Mesenchymal stem cell (in vitro differentiated cells and primary cell): ENCODE data around the gene C19orf47.
A peak's percentile ranks its signal among the peaks of the same experiment; 100 is the strongest.

Source experiments
- DNase-seq: peaks from one replicate; pipeline ENCODE4 v3.0.0-alpha.2; 2013
- H2AFZ ChIP-seq: one replicate; pipeline ENCODE4 v1.6.1; 2013; ENCODE audit warnings: low read depth, mild to moderate bottlenecking, control low read depth, inconsistent platforms, low read length, moderate library complexity
- H2AK5ac ChIP-seq: 2 replicates; pipeline ENCODE4 v1.6.1; 2013; ENCODE audit warnings: low read length, moderate library complexity, mild to moderate bottlenecking, inconsistent platforms; ENCODE audit not compliant: severe bottlenecking
- H2BK120ac ChIP-seq: one replicate; pipeline ENCODE4 v1.6.1; 2013; ENCODE audit warnings: low read depth, mild to moderate bottlenecking, inconsistent platforms, low read length, moderate library complexity
- H2BK12ac ChIP-seq, 2 experiments: one replicate each; pipeline ENCODE4 v1.6.1; 2013; ENCODE audit warnings: inconsistent platforms in 2 of 2, low read length in 2 of 2, mild to moderate bottlenecking in 2 of 2, moderate library complexity in 2 of 2, control low read depth in 1 of 2
- H2BK15ac ChIP-seq: one replicate; pipeline ENCODE4 v1.6.1; 2013; ENCODE audit warnings: mild to moderate bottlenecking, low read depth, inconsistent platforms; ENCODE audit not compliant: poor library complexity, severe bottlenecking
- H2BK5ac ChIP-seq: 2 replicates; pipeline ENCODE4 v1.6.1; 2013; ENCODE audit warnings: low read depth, mild to moderate bottlenecking, low read length, control low read depth, inconsistent platforms; ENCODE audit not compliant: poor library complexity, severe bottlenecking
- H3K14ac ChIP-seq, 2 experiments: one replicate each; pipeline ENCODE4 v1.6.1; 2013; ENCODE audit warnings: inconsistent platforms in 2 of 2, low read length in 2 of 2, control low read depth in 1 of 2, mild to moderate bottlenecking in 1 of 2, moderate library complexity in 1 of 2
- H3K18ac ChIP-seq, 2 experiments: one replicate each; pipeline ENCODE4 v1.6.1; 2013; ENCODE audit warnings: inconsistent platforms in 2 of 2, low read length in 2 of 2, control low read depth in 1 of 2, low read depth in 1 of 2, mild to moderate bottlenecking in 1 of 2
- H3K23ac ChIP-seq, 2 experiments: one replicate each; pipeline ENCODE4 v1.6.1; 2013; ENCODE audit warnings: inconsistent platforms in 2 of 2, low read length in 2 of 2, mild to moderate bottlenecking in 2 of 2, moderate library complexity in 2 of 2, control low read depth in 1 of 2
- H3K27ac ChIP-seq: 2 replicates; pipeline ENCODE4 v1.5.1; 2013; ENCODE audit warnings: mild to moderate bottlenecking, moderate library complexity, low read length, control low read depth, inconsistent platforms; ENCODE audit not compliant: poor library complexity, severe bottlenecking
- H3K27me3 ChIP-seq, 2 experiments: 2 replicates each; pipeline versions ENCODE4 v1.6.1 to v1.7.0; 2013; ENCODE audit warnings: low read length in 2 of 2, mild to moderate bottlenecking in 2 of 2, moderate library complexity in 2 of 2, control low read depth in 1 of 2, inconsistent platforms in 1 of 2; ENCODE audit not compliant: control insufficient read depth in 1 of 2, insufficient read depth in 1 of 2
- H3K36me3 ChIP-seq, 2 experiments: 2 replicates each; pipeline versions ENCODE4 v1.6.1 to v1.7.0; 2013; ENCODE audit warnings: low read length in 2 of 2, control low read depth in 1 of 2, inconsistent platforms in 1 of 2, low read depth in 1 of 2, mild to moderate bottlenecking in 1 of 2; ENCODE audit not compliant: insufficient read depth in 2 of 2, control insufficient read depth in 1 of 2
- H3K4ac ChIP-seq, 2 experiments: one replicate each; pipeline ENCODE4 v1.6.1; 2013; ENCODE audit warnings: inconsistent platforms in 2 of 2, low read length in 2 of 2, mild to moderate bottlenecking in 2 of 2, moderate library complexity in 2 of 2, control low read depth in 1 of 2, low read depth in 1 of 2
- H3K4me1 ChIP-seq: 2 replicates; pipeline ENCODE4 v1.6.1; 2013; ENCODE audit warnings: low read depth, low read length, control low read depth; ENCODE audit not compliant: control insufficient read depth, insufficient read depth
- H3K4me2 ChIP-seq: 2 replicates; pipeline ENCODE4 v1.6.1; 2013; ENCODE audit warnings: low read length, mild to moderate bottlenecking, inconsistent platforms; ENCODE audit not compliant: poor library complexity, severe bottlenecking
- H3K4me3 ChIP-seq, 2 experiments: 2 replicates each; pipeline versions ENCODE4 v1.5.1 to v1.7.0; 2013; ENCODE audit warnings: low read length in 2 of 2, mild to moderate bottlenecking in 2 of 2, control low read depth in 1 of 2, low read depth in 1 of 2; ENCODE audit not compliant: insufficient read depth in 1 of 2
- H3K79me1 ChIP-seq: replicated peaks from 2 replicates; pipeline ENCODE4 v1.6.1; 2013; ENCODE audit warnings: mild to moderate bottlenecking, control low read depth, low read length, inconsistent platforms; ENCODE audit not compliant: poor library complexity, severe bottlenecking
- H3K9ac ChIP-seq: 2 replicates; pipeline ENCODE4 v1.7.0; 2013; ENCODE audit warnings: mild to moderate bottlenecking, low read length, moderate library complexity
- H3K9me3 ChIP-seq: 2 replicates; pipeline ENCODE4 v1.7.0; 2013; ENCODE audit warnings: mild to moderate bottlenecking, low read length; ENCODE audit not compliant: control insufficient read depth
- H4K8ac ChIP-seq: one replicate; pipeline ENCODE4 v1.6.1; 2013; ENCODE audit warnings: inconsistent platforms, mild to moderate bottlenecking, low read length, moderate library complexity
- H4K91ac ChIP-seq: one replicate; pipeline ENCODE4 v1.6.1; 2013; ENCODE audit warnings: mild to moderate bottlenecking, low read length, inconsistent platforms
- WGBS: methylation state at CpG from one replicate; pipeline ENCODE4 v1.1.7; 2013; ENCODE audit warnings: mixed read lengths; 5-methylcytosine and 5-hydroxymethylcytosine counted together

C19orf47 gene

DNA sequence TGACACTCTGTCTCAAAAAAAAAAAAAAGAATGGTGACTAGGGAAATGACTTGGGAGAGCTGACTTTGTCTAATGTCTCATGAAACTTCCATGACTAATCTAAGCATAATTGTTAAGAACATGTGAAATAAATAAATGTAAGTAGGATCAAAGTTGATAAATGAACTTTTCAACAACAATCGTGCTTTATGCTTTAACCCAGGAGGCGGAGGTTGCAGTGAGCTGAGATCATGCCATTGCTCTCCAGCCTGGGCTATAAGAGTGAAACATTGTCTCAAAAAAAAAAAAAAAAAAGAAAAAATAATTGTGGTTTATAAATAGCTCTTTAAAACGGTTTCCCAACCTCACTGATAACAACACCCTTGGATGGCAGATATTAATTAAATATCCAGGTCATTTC, 50.2 kb downstream of the C19orf47 start:
- Histone ChIP-seq H3K4ac (no peak overlapping the region), H4K8ac (no peak overlapping the region)

DNA sequence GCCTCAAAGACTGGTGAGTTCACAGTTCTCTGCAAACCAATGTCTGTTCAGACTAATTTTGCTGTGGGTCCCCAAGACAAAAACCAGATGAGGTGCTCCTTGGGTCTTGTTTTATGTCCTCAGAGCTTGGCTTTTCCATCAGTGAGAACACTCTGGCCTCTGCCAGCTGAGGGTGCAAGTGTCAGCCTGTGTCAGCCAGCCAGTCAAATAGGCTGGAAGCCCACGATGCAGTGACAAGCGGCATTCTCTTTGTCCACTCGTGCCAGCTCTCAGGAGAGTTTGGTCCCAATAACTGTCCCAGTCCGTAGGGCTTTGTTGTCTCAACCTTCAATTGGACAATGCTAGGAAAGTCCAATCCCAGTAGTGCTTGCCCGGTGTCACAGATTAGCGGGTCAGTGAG, 53.6 kb downstream of the C19orf47 start:
- DNase-seq: no peak
- Histone ChIP-seq H3K14ac (no peak overlapping the region), H3K36me3 (no peaks in the 10 kb centered on the region), H2BK15ac (no peak overlapping the region), H3K9ac (no peak overlapping the region), H3K4me3 (no peak overlapping the region), H2BK5ac (no peak overlapping the region), H3K27ac (no peak overlapping the region), H3K9me3 (no peaks in the 10 kb centered on the region), H2AK5ac (no peak overlapping the region), H4K8ac (no peak overlapping the region), H2BK120ac (no peak overlapping the region), H3K4me1 (no peaks in the 10 kb centered on the region), H3K18ac (no peak overlapping the region), H3K79me1 (no peaks in the 10 kb centered on the region), H3K23ac (no peak overlapping the region), H3K4ac (no peak overlapping the region), H3K4me2 (no peak overlapping the region), H2BK12ac (no peak overlapping the region), H4K91ac (no peak overlapping the region), H2AFZ (no peak overlapping the region), H3K27me3 (no peaks in the 10 kb centered on the region)
- 90% methylated on average over 6 of the region's 6 CpGs for WGBS

More for the DNA sequence above, 50.2 kb downstream of the C19orf47 start:
- Histone ChIP-seq H2BK12ac (no peak overlapping the region), H2BK15ac (no peak overlapping the region), H3K36me3 (no peaks in the 10 kb centered on the region), H3K4me3 (no peak overlapping the region), H2AFZ (no peak overlapping the region), H3K27ac (no peak overlapping the region), H2AK5ac (no peak overlapping the region), H3K9me3 (no peaks in the 10 kb centered on the region), H3K18ac (no peak overlapping the region), H3K27me3 (no peaks in the 10 kb centered on the region), H3K4me2 (no peak overlapping the region), H3K14ac (no peak overlapping the region), H3K9ac (no peak overlapping the region), H2BK5ac (no peak overlapping the region), H3K4me1 (peaks cover 2% of the 10 kb centered on the region), H4K91ac (no peak overlapping the region), H3K79me1 (no peaks in the 10 kb centered on the region), H2BK120ac (no peak overlapping the region), H3K23ac (no peak overlapping the region)
- DNase-seq: no peak
- WGBS: 67% methylated on average over 3 of the region's 3 CpGs

DNA sequence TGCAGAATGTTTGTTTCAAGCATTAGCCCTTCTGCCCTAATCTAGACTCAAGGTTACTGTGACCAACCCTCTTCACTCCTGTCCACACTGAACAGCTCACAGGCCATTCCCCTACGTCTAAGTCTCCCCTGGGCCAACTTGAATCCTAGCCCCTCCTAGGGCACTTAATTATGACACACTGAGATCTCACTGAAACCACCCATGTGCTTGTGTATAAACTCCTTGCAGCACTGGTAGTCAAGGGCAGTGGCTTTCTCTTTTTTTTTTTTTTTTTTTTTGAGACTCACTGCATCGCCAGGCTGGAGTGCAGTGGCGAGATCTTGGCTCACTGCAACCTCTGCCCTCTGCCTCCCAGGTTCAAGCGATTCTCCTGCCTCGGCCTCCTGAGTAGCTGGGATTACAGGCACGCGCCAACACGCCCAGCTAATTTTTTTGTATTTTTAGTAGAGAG, 61.2 kb downstream of the C19orf47 start:
- peak overlapping the region; percentile 94 for H3K9ac ChIP-seq
- no peak overlapping the region for H3K18ac ChIP-seq
- DNase-seq: no peak
- no peaks in the 10 kb centered on the region for H3K79me1 ChIP-seq
- H3K36me3 ChIP-seq: peaks cover 4% of the 10 kb centered on the region in 2 experiments
- 96% methylated on average over 8 of the region's 8 CpGs for WGBS
- peak overlapping the region in 1 of 2 experiments; percentile 35 for H3K4ac ChIP-seq
- H3K14ac ChIP-seq: no peak overlapping the region
- H3K27ac ChIP-seq: no peak overlapping the region
- H3K23ac ChIP-seq: no peak overlapping the region
- no peak overlapping the region for H2BK15ac ChIP-seq
- H2BK5ac ChIP-seq: no peak overlapping the region
- peak overlapping the region in 1 of 2 experiments; percentile 74 for H3K4me3 ChIP-seq
- peaks cover 14% of the 10 kb centered on the region for H3K4me1 ChIP-seq
- H3K27me3 ChIP-seq: no peaks in the 10 kb centered on the region
- peak overlapping the region; percentile 7 for H4K8ac ChIP-seq
- no peak overlapping the region for H4K91ac ChIP-seq
- no peak overlapping the region for H2BK120ac ChIP-seq
- H3K4me2 ChIP-seq: no peak overlapping the region
- no peak overlapping the region for H2AK5ac ChIP-seq
- no peaks in the 10 kb centered on the region for H3K9me3 ChIP-seq
- no peak overlapping the region for H2AFZ ChIP-seq
- peak overlapping the region in 1 of 2 experiments; percentile 52 for H2BK12ac ChIP-seq

DNA sequence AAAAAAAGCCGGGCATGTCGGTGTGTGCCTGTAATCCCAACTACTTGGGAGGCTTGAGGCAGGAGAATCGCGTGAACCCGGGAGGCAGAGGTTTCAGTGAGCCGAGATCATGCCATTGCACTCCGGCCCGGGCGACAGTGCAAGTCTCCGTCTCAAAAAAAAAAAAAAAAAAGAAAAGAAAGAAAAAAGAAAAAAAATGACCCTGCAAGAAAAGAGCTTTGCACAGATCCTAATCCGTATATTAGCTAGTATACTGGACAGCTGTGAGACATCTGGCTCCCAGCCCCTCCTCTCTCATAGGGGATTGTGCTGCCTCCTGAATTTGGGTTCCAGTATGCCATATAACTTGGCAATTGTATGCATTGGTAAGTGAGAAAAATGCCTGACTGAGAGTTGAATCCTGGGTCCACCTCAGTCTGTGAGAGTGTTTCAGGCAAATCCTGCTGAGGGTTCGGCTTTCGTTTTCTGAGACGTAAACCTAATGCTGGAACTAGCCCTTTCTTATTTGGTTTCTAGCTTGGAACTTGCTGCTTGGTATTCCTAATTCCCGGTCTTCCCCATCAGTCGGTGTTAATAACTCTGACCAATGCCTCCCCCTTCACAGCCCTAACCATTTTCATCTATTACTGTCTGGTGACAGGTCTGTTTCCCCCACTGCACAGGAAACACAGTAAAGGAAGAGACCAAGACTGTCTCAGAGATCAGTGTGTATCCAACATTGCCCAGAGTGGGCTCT, 61.8 kb downstream of the C19orf47 start:
- Histone ChIP-seq H2BK5ac (no peak overlapping the region), H2BK120ac (no peak overlapping the region), H3K4me3 (peak overlapping the region in 1 of 2 experiments; percentile 74), H3K23ac (no peak overlapping the region), H3K9me3 (no peaks in the 10 kb centered on the region), H3K27me3 (no peaks in the 10 kb centered on the region), H2BK12ac (no peak overlapping the region), H3K4me2 (no peak overlapping the region), H3K9ac (peak overlapping the region; percentile 94), H3K27ac (no peak overlapping the region), H4K8ac (peak overlapping the region; percentile 7), H3K79me1 (peaks cover 2% of the 10 kb centered on the region), H3K4me1 (peaks cover 14% of the 10 kb centered on the region), H3K4ac (peak overlapping the region in 1 of 2 experiments; percentile 35), H3K14ac (no peak overlapping the region), H3K36me3 (peaks cover 7 to 8% of the 10 kb centered on the region in 2 experiments), H2AFZ (no peak overlapping the region), H3K18ac (no peak overlapping the region), H2AK5ac (no peak overlapping the region), H2BK15ac (no peak overlapping the region), H4K91ac (no peak overlapping the region)
- no peak for DNase-seq
- 92% methylated on average over 12 of the region's 16 CpGs for WGBS
